Natural killer cell (primary cell): ENCODE measurements around the gene FIZ1. TPM values are rescaled to one million over a fixed set of nuclear protein-coding genes. Genes with fewer than 3 reads are reported as not detected.

Experiments used
- ATAC-seq, 3 donors: fragments of 150-1000 bp in 2 of 3; fragments of 200-7000 bp in 1 of 3; cut with Tn5 transposase; 1 replicate in 1 of 3; 2 replicates in 2 of 3; pipeline ENCODE4 v1.10.0; 2021; ENCODE audit warnings: mild to moderate bottlenecking in 2 of 3, moderate library complexity in 2 of 3
- DNase-seq, 2 donors: peaks; one replicate each; pipeline versions ENCODE4 v3.0.0 to v3.0.0-alpha.2; 2013 to 2021; ENCODE audit warnings: mixed read lengths in 1 of 2
- H3K27ac ChIP-seq: one replicate; pipeline ENCODE4 v1.5.1; 2013; ENCODE audit warnings: mild to moderate bottlenecking, low read length
- H3K27me3 ChIP-seq: one replicate; pipeline ENCODE4 v1.6.1; 2013; ENCODE audit warnings: low read length; ENCODE audit not compliant: control insufficient read depth, insufficient read depth
- H3K36me3 ChIP-seq: one replicate; pipeline ENCODE4 v1.6.1; 2013; ENCODE audit warnings: low read length; ENCODE audit not compliant: control insufficient read depth, insufficient read depth
- H3K4me1 ChIP-seq: one replicate; pipeline ENCODE4 v1.6.1; 2013; ENCODE audit warnings: low read length; ENCODE audit not compliant: control insufficient read depth, insufficient read depth
- H3K4me3 ChIP-seq: one replicate; pipeline ENCODE4 v1.5.1; 2013; ENCODE audit warnings: low read length
- H3K9me3 ChIP-seq: one replicate; pipeline ENCODE4 v1.6.1; 2013; ENCODE audit warnings: low read length; ENCODE audit not compliant: control insufficient read depth, insufficient read depth
- H3K27ac Mint-ChIP-seq, 2 donors: one replicate each; pipeline ENCODE4 v1.8.0; 2022; ENCODE audit warnings: mild to moderate bottlenecking in 2 of 2, mixed read lengths in 2 of 2, moderate library complexity in 1 of 2
- H3K27me3 Mint-ChIP-seq, 2 donors: one replicate each; pipeline ENCODE4 v1.8.0; 2022; ENCODE audit warnings: low read depth in 2 of 2, mixed read lengths in 2 of 2
- H3K36me3 Mint-ChIP-seq: one replicate; pipeline ENCODE4 v1.8.0; 2022; ENCODE audit warnings: mixed read lengths
- H3K4me1 Mint-ChIP-seq, 2 donors: one replicate each; pipeline ENCODE4 v1.8.0; 2022; ENCODE audit warnings: mixed read lengths in 2 of 2
- H3K4me3 Mint-ChIP-seq: one replicate; pipeline ENCODE4 v1.8.0; 2022; ENCODE audit warnings: mild to moderate bottlenecking, moderate library complexity, mixed read lengths
- H3K9me3 Mint-ChIP-seq, 2 donors: one replicate each; pipeline ENCODE4 v1.8.0; 2022; ENCODE audit warnings: mixed read lengths in 2 of 2
- CTCF ChIP-seq: fragments of 200-600 bp; IDR thresholded peaks from one replicate; pipeline ENCODE4 v1.8.0; 2022; ENCODE audit warnings: antibody characterized with exemption
- WGBS: methylation state at CpG from one replicate; pipeline ENCODE4 v1.1.7; 2013; ENCODE audit warnings: missing lambda C conversion rate; ENCODE audit not compliant: insufficient coverage; 5-methylcytosine and 5-hydroxymethylcytosine counted together
- intact Hi-C: fragments of 100-400 bp; cut with micrococcal nuclease; formaldehyde crosslinking; loops from one replicate; pipeline ENCODE4 v1.14.2; 2022
- total RNA-seq, 4 donors: library from RNA; stranded (reverse); fragments of 120-200 nt in 1 of 4; gene quantifications; one replicate each; pipeline versions ENCODE4 v1.2.3 to v1.2.4, GENCODE V29; 2013 to 2022

FIZ1 gene
- total RNA-seq, 3 donors from 2014 or later (not counting 1 experiment from before 2014, with no cell fraction given) = 8.5 to 18.2 (median 10.3) TPM

GRCh38 chr19:55542292-55542855, 56.9 kb downstream of the FIZ1 start:
- intact Hi-C loops = no loop called here
- Histone ChIP-seq H3K4me3 (no peak overlapping the region), H3K9me3 (no peaks in the 10 kb centered on the region), H3K4me1 (no peaks in the 10 kb centered on the region), H3K27me3 (peaks cover 4% of the 10 kb centered on the region), H3K27ac (no peak overlapping the region), H3K36me3 (no peaks in the 10 kb centered on the region)
- DNase-seq = no peak
- TF ChIP-seq CTCF = no peak
- no peak overlapping the region for H3K4me3 Mint-ChIP-seq
- no peak overlapping the region for H3K27ac Mint-ChIP-seq
- ATAC-seq = no peak
- 89% methylated on average over 7 of the region's 7 CpGs for WGBS
- no peaks in the 10 kb centered on the region for H3K36me3 Mint-ChIP-seq
- peaks cover 0 to 18% of the 10 kb centered on the region in 2 donors for H3K27me3 Mint-ChIP-seq
- no peaks in the 10 kb centered on the region for H3K9me3 Mint-ChIP-seq
- H3K4me1 Mint-ChIP-seq = no peaks in the 10 kb centered on the region

Other genes with a start within 250 kb of the FIZ1 start
- gene COX6B2, start 244.8 kb downstream of the FIZ1 start, total RNA-seq = 1 to 10 TPM in 1 of 3 donors, under 1 TPM in 1, not detected in 1; 0.26 to 6.5 TPM
- gene GARIN5B, start 236.3 kb downstream of the FIZ1 start, total RNA-seq = not detected
- under 1 TPM; 0.14 to 0.35 (median 0.27) TPM for gene IL11, start 229.1 kb downstream of the FIZ1 start, total RNA-seq
- gene TMEM190, start 222.7 kb downstream of the FIZ1 start, total RNA-seq = not detected
- gene TMEM238, start 215.2 kb downstream of the FIZ1 start, total RNA-seq = 1 to 10 TPM; 2.9 to 5.1 (median 4.0) TPM
- gene RPL28, start 213.6 kb downstream of the FIZ1 start, total RNA-seq = 1,000 to 10,000 TPM; 1,373 to 1,704 (median 1,679) TPM
- gene UBE2S, start 191.7 kb downstream of the FIZ1 start, total RNA-seq = 100 to 1,000 TPM in 1 of 3 donors, 10 to 100 TPM in 2; 60.2 to 107 (median 63.9) TPM
- gene SHISA7, start 156.2 kb downstream of the FIZ1 start, total RNA-seq = not detected
- 10 to 100 TPM in 1 of 3 donors, 1 to 10 TPM in 2; 7.2 to 12.4 (median 9.5) TPM for gene ISOC2, start 137.9 kb downstream of the FIZ1 start, total RNA-seq
- gene C19orf85, start 134.8 kb downstream of the FIZ1 start, total RNA-seq = not detected
- gene ZNF628, start 122.9 kb downstream of the FIZ1 start, total RNA-seq = 10 to 100 TPM; 20.8 to 28.7 (median 24.1) TPM
- gene NAT14, start 114.3 kb downstream of the FIZ1 start, total RNA-seq = 10 to 100 TPM in 1 of 3 donors, 1 to 10 TPM in 2; 8.7 to 12.5 (median 8.8) TPM
- gene SSC5D, start 111.1 kb downstream of the FIZ1 start, total RNA-seq = under 1 TPM; 0.11 to 0.68 (median 0.58) TPM
- gene SBK2, start 62.4 kb downstream of the FIZ1 start, total RNA-seq = not detected
- not detected for gene SBK3, start 54.0 kb downstream of the FIZ1 start, total RNA-seq
- gene ZNF579, start 18.7 kb downstream of the FIZ1 start, total RNA-seq = 10 to 100 TPM in 1 of 3 donors, 1 to 10 TPM in 2; 8.3 to 11.2 (median 9.5) TPM
- gene ZNF524, start 771 bp upstream of the FIZ1 start, total RNA-seq = 10 to 100 TPM in 2 of 3 donors, 1 to 10 TPM in 1; 9.2 to 12.6 (median 12.5) TPM
- gene ZNF865, start 6.1 kb upstream of the FIZ1 start, total RNA-seq = 10 to 100 TPM; 18.5 to 22.1 (median 20.9) TPM
- 1 to 10 TPM; 6.4 to 7.9 (median 7.1) TPM for gene ZNF784, start 25.0 kb upstream of the FIZ1 start, total RNA-seq
- 10 to 100 TPM; 38.0 to 46.0 (median 40.0) TPM for gene ZNF580, start 41.5 kb upstream of the FIZ1 start, total RNA-seq
- 10 to 100 TPM; 15.4 to 21.9 (median 19.0) TPM for gene ZNF581, start 44.1 kb upstream of the FIZ1 start, total RNA-seq
- 1 to 10 TPM; 2.0 to 3.2 (median 3.2) TPM for gene CCDC106, start 48.7 kb upstream of the FIZ1 start, total RNA-seq
- 100 to 1,000 TPM; 304 to 322 (median 321) TPM for gene U2AF2, start 55.5 kb upstream of the FIZ1 start, total RNA-seq
- 10 to 100 TPM; 47.6 to 56.4 (median 51.8) TPM for gene EPN1, start 75.7 kb upstream of the FIZ1 start, total RNA-seq
- gene NLRP9, start 138.9 kb upstream of the FIZ1 start, total RNA-seq = not detected
- not detected for gene RFPL4A, start 159.6 kb upstream of the FIZ1 start, total RNA-seq
- gene RFPL4AL1, start 169.6 kb upstream of the FIZ1 start, total RNA-seq = not detected
- gene NLRP11, start 232.5 kb upstream of the FIZ1 start, total RNA-seq = not detected
- not detected for gene NLRP4, start 237.0 kb upstream of the FIZ1 start, total RNA-seq